ELR (cell line): ENCODE data around the gene EBPL.

Source experiments
- DNase-seq: peaks from one replicate; pipeline ENCODE4 v3.0.0-alpha.2; 2015; ENCODE audit warnings: low read depth

EBPL gene

GRCh38 chr13:49676581-49677298 lies 14.5 kb downstream of the EBPL start:
- no peak for DNase-seq

DNA sequence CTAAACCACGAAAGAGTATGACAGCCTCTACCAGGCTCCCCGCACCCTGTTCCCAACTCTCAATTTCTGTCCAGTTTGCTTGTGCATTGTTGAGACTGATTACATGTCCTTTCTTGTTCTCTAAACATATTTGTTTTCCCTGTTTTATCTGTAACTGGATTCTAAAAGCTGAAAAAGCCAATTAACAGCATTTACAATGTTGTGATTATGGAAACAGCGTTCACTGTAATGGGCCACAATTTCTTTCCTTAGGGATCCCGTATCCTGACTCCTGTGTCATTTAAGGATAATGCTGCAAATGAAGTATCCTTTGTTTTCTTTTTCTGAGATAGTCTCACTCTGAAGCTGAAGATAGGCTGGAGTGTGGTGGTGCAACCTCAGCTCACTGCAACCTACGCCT lies 20.5 kb downstream of the EBPL start:
- DNase-seq: no peak

- DNase-seq: peak; percentile 77
Measured at GRCh38 chr13:49669735-49670309, 21.5 kb downstream of the EBPL start.

DNA sequence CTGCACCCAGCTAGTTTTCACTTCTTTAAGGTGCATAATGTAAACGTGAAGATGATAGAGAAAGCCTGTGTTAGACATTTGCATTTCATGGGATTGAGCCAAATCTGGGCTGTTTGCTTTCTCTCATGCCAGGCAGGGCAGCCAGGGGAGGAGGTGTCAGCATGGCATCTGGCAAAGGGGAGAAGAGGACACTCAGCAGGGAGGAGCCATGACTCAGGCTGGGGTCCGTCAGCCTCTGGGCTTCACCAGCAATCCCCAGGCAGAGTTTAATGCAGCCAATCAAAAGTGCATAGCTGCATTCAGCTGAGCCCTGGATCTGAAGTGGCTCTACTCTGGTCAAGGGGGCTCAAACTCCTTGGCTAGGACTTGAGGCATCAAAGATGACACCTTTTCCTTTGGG lies 23.5 kb downstream of the EBPL start:
- peak; percentile 58 for DNase-seq

DNA sequence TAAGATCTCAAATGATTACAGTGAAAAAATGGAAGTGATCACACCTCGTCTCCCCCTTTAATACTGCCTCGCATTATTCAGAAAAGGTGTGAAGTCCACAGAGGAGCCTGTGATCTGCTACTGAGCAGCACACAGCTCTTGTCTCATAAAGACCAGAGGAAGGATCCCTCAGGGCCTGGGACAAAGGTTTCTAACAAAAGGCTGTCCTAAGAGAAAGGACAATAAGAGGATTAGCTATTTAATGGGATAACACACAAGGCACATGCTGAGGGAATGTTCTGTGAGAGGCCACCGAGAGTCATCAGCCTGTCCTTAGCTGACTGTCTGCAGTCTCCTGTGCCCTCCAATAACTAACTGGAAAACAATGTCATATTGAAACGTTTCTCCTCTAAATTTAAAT lies 26.7 kb downstream of the EBPL start:
- DNase-seq: no peak

DNA sequence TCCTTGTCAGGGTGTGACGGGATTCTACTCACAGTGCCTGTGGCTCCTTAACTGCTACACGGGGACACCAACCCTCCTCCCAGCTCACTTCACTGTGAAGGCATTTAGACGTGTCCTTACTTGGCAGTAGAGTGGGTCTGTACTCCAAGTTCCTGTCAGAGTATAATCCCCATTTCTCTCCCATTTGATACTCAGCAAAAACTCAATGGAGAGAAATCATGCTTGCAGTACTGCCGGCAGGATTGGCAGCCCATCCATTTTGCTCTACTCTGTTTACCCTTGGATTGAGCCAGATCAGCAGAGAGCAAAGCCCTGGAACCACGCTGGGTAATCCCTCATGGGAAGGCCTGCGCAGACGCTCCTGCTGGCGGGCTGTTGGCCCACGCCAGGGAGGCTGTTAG lies 34.0 kb downstream of the EBPL start:
- no peak for DNase-seq

DNA sequence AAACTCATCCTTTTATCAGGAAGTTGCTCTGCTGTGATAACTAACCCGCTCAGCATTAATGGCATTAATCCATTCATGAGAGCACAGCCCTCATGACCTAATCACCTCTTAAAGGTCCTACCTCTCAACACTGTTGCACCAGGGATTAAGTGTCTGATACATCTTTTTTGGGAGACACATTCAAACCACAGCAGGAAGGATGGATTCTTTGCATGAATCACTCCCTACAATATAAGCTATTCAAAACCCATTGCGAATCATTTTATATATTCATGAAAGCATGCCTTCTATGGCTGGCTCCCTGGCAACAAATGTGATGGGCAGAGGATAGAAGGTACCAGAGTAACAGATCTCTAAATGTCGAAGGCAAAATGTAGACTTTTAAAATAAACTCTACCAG lies 35.4 kb downstream of the EBPL start:
- DNase-seq: peak; percentile 65

- DNase-seq: no peak
Measured at GRCh38 chr13:49654011-49654410, 37.3 kb downstream of the EBPL start.

- no peak for DNase-seq
Measured at GRCh38 chr13:49653478-49653877, 37.8 kb downstream of the EBPL start.

DNA sequence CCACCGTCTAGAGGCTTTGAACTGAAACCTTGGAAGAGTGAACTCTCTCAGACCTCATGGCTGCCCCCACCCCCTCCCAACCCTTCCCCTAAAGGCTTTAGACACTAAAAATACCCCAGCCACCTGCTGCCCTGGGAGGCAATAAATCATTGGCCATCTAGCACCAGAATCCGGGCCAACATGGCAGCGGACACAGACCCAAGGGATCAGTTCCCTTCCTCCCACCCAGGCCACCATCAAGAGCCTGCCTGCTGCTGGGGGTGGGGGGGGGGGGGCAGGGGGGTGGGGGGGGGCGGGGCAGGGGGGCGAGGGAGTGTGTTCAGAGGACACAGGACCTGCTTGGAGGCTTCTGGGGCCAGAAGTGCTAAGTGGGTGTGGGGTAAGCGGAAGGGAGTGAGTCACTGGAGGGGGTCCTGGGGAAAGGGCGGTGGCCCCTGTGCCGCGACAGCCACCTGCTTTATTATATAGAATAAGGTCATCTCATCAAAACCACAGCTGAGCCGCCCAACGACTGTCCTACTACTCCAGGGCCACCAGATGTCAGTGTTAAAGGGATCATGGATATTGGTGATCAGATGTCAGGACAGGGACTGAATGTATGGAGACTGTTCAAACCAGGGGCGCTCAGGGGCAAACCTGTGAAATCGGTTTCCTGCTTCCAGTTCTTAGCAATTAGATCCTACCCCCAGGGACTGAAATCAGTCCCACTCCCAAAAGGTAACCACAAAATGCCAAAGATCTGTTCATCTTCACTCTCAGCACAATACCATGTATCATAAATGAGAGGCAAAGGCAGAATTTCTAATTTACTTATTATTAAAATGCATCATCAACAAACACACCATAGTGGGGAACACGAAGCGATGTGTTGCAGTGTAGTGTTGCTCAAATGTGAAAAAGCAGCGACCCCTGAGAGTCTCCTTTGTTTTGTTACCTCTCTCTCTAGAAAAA lies 38.7 kb downstream of the EBPL start:
- peak; percentile 76 for DNase-seq

DNA sequence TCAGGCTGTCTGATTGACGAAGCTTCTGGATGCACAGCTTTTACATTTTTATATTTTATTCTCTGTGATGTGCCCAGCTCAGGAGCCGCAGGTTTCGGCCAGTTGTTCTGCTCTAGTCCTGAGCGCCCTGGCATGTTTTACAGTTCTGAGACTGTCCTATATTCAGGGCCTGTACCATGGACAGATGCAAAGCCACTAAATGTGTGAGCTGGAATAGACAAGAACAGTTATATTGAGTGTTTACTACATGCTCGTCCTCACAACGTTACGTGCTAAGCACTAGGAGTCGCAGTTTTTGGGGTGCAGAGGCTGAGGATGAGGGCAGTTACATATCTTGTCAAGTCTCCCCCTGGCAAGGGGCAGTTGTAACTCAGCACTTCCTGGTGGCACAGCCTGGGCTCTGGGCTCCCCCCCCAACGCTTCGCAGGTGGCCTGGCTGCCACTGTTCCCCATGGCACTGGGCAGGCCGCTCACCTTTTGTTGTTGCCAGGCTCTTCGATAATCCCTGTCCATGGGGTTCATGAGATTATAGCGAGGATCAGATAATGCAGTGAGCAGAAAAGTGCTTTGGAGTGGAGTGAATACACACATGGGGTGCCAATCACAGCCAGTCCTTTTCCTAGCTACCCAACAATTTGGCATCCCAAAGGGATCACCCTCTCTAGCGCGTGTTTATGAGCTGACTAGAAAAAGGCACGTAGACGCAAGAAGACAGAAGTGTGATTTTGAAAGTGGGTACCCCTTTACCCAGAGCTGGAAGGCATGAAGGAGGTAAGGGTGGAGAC lies 39.5 kb downstream of the EBPL start:
- no peak for DNase-seq

DNA sequence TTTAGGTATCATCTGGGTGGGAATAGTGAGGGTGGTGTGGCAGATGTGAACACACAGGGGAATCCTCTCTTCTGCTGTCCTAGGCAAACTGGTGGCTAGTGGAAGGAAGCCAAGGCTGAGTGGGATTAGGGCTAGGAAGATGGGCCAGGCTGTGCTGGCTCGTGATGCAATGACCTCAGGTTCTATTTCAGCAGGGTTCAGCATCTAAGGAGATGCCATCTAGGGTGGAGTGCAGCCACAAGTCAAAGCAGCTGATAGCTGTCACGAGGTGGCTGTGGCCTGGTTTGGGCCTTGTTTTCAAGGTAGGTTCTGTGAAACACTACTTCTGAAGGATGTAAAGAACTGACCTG lies 41.3 kb downstream of the EBPL start:
- peak; percentile 37 for DNase-seq

DNA sequence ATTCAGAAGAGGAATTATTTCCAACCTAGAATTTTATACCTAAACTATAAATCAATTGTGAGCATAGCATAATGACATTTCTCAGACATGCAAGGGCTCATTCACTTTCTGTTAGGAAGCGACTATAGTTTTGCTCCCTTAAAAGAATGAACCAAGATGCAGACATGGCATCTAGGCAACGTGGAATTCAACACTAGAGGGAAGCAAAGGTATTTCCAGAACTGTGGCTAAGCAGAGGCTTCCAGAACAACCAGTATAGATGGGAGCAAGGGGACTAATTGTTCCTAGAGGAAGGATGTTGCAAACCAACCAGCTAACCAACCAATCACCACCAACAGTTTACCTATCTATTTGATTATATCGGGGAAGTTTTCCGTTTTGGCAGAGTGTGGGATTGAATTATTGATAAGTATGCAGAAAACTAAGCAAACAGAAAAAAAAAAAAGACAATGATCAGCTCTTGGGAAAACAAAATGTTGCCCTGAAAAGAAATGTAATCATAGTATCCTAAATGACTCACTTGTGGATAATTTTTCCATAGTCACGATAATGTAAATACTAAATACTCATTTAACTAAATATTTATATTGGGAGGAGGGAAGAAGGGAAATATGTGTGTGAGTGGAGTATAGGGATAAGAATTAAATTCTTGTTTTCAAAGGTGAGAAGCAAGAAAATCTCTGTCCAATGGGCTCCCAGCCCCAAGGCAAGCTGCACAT lies 41.9 kb downstream of the EBPL start:
- peak; percentile 68 for DNase-seq

- no peak for DNase-seq
Measured at GRCh38 chr13:49646688-49647087, 44.6 kb downstream of the EBPL start.

DNA sequence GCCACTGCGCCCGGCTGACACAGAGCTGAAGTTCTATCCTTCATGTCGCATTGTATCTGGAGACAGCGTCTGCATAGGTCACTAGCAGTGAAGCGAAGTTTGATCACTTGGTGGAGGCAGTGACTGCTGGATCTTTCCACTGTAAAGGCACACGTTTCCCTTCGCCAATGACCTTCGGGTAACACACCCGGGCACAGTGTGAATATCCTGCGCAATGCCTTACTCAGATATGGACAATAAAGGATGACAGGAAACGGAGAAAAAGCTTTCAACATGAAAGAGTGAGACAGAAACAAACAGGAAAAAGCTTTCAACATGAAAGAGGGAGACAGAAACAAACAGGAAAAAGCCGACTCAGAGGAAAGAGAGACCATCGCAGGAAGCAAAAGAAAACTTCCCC lies 45.8 kb downstream of the EBPL start:
- no peak for DNase-seq

DNA sequence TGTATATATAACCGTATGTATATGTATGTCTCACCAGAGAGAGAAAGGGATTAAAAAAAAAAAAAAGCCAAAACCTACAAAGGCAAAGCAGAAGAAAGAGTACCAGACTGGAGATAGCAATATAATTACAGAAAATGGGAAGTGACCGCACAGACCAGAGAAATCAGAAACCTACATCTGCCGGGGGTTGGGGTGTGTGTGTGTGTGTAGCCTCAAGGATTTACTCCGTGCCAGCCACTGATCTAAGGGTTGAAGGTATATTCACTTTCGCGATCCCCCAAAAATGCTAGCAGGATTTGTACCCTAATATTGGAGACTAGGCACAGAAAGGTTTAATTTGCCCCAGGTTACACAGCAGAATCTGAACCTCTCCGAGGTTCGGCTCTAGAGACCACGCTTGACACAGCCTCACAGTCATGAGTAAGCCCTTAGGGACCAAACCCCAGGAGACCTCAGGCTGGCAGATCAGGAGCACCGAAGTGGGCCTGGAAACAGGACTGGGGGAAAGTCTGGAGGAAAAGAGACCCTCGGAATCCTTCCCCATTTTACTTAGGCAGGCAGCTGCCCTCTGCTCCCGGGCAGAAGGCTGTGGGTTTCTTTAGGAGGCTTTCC lies 48.1 kb downstream of the EBPL start:
- no peak for DNase-seq

- peak; percentile 78 for DNase-seq
Measured at GRCh38 chr13:49641801-49642291, 49.4 kb downstream of the EBPL start.

DNA sequence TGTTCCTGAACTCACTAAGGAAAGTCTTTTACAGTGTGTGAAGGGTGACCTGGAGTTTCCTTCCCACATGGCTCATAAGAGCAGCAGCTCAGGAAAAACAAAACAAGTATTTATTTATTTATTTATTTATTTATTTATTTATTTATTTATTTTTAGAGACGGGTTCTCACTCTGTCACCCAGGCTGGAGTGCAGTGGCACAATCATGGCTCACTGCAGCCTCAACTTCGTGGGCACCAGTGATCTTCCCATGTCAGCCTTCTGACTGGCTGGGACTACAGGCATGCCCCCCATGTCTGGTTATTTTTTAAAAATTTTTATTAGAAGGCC lies 52.6 kb downstream of the EBPL start:
- no peak for DNase-seq

DNA sequence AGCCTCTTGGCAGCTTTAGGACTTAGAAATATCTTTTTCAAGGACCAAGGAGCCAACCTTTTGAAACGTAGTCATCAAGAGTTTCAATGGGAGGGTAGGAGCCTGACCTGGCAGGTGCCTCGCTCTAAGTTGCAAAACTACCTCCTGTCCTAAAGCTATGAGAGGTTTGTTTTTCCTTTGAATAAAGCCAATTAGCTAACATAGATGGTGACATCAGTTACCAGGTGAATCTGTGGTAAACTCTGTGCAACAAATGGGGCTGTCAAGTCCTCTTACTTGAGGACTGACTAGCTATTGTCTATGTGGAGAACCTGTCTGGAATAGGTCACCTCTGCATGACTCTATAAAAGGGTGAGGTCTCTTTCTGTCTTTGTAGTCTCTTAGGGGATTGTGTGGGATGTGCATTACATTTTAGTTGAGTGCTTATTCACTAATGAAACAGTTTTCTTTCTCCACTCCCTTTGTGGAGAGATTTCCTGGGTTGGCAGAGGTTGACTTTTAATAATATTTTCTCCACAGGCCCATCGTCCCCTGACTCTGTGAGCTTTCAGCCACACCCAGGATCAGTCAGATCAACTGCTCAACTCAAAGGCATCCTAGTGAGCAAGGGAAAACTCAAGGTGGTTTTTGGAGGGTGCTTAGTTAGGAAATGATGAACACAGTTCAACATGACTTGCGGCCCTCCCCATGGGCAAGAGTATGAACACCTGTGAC lies 53.1 kb downstream of the EBPL start:
- peak; percentile 8 for DNase-seq

- no peak for DNase-seq
Measured at GRCh38 chr13:49636705-49637104, 54.6 kb downstream of the EBPL start.
